GM13976 (cell line): ENCODE measurements around the gene ANGPTL5.
"Not testable (repeated sequence)": the region's sequence is repeated elsewhere in the genome, so short reads cannot be mapped to it uniquely, and the experiment has no call there.

ENCODE experiments used
- DNase-seq: peaks from one replicate; pipeline ENCODE4 v3.0.0; 2012; ENCODE audit warnings: low spot score
- in situ Hi-C: fragments of 300-500 bp; cut with MboI; formaldehyde crosslinking; loops from one replicate; pipeline ENCODE4 v1.12.0; 2022; ENCODE audit warnings: low sequenced_read_pairs, mixed read lengths, inconsistent platforms; ENCODE audit not compliant: unreplicated experiment
- TF ChIP-seq, protein P1 (sequence below): IDR thresholded peaks from 2 replicates; pipeline ENCODE4 v1.5.1; 2012; ENCODE audit warnings: borderline replicate concordance, mild to moderate bottlenecking; ENCODE audit not compliant: insufficient read depth; ENCODE audit errors: extremely low read depth, missing control alignments, control extremely low read depth

ANGPTL5 gene

DNA sequence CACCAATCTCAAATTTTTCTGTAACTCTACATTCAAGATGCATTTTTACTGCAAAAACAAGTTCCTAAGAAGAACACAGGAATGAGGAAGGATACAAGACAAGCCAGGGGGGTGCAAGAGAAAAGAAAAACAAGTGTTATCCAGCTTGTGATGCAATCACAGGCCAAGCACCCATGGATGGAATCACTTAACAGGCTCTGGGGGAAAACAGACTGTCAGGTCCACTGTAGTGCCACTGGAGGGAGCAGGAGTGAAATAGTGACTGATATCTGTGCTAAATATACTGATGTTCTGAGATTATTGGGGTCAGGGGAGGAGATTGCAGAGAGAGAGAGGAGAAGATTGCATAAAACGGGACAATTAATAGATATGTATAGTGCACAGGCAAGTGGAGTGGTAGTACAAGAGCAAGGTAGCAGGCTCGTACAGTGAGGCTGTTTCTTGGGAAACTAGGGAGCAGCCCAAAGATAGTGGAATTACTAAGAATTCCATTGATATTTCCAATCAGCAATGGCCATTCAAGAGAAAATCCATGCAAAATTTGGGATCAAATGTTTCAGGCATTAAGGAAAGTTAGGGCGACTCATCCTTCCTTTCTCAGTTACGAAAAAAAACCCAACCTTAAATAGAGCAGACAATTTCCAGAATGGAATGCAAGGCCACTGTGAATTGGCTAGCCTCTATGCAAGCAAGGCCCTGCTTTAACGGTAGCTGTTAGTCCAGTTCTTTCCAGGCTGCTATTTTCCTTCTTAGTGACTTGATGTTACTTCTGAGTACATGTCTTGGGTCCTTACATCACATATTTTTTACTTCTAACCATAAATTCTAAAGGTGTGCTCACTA lies 53.7 kb downstream of the ANGPTL5 start:
- in situ Hi-C loops: no loop called here
- TF ChIP-seq, protein P1, sequence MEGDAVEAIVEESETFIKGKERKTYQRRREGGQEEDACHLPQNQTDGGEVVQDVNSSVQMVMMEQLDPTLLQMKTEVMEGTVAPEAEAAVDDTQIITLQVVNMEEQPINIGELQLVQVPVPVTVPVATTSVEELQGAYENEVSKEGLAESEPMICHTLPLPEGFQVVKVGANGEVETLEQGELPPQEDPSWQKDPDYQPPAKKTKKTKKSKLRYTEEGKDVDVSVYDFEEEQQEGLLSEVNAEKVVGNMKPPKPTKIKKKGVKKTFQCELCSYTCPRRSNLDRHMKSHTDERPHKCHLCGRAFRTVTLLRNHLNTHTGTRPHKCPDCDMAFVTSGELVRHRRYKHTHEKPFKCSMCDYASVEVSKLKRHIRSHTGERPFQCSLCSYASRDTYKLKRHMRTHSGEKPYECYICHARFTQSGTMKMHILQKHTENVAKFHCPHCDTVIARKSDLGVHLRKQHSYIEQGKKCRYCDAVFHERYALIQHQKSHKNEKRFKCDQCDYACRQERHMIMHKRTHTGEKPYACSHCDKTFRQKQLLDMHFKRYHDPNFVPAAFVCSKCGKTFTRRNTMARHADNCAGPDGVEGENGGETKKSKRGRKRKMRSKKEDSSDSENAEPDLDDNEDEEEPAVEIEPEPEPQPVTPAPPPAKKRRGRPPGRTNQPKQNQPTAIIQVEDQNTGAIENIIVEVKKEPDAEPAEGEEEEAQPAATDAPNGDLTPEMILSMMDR: no peak
- DNase-seq: no peak

DNA sequence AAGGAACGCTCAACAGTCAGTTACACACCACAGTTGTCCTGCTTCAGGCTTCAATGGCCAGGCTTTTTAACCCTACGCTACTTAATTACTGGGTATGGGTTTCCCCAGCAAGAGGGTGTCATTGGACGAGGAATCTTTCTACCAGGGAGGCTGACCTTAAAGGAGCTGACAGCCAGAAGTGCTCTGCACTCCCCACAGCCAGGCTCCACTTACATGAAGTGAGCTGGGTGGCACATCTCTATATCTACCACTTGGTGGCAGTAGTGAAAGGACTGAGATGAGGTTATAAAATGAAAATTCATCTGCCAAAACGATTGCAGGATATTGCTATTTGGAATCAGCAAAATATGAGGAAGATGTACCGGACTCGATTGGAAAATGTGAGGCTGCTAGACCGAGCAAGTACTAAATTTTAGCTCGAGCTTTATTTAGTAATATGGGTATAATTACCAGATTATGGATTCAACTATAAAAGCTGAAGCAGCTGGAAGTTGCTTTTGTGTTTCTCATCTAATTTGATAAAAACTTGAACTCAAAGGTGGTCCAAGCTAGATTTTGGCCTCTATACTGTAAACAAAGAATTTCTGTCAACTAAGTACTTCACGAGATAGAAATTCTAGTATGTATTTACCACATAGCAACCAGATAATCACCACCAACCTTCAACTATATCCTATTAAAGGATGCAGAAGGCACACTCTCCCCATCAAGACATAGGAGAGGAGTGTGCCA lies 55.5 kb downstream of the ANGPTL5 start:
- TF ChIP-seq, protein P1: peak; percentile 30
- in situ Hi-C loops: no loop called here
- DNase-seq: peak; percentile 24

DNA sequence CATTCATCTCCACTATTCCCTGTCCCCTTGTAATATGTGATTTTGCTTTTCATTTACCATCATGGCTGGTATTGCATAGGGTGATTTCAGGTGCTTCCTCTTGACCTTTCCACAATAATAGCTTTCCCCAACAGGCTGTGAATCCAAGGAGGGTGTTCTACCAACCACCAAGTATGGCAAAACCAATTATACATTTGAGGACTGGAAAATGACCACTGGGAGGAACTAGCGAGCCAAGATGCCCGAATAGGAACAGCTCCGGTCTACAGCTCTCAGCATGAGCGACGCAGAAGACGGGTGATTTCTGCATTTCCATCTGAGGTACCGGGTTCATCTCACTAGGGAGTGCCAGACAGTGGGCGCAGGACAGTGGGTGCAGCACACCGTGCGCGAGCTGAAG lies 64.1 kb downstream of the ANGPTL5 start:
- in situ Hi-C loops, DNase-seq: not testable (repeated sequence)

DNA sequence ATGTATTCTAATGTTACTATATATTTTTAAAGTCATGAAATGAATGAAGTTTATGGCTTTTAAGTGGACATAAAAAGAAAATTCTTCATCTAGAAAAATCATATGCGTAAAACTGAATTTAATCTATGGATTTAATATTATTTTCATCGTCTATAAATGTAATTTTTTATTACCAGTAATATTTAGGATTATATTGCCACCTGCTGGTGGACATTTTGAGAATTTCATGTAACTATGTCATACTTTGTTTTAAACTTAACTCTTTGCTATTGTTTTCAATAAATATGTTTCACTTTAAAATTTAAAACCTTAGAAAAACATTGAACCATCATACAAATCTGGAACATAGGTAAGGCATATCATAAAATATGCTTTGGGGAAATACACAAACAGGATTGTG lies 68.1 kb downstream of the ANGPTL5 start:
- in situ Hi-C loops: loop anchor here (25.0 kb wide), 1 partner anchor 386 kb away; no protein-coding TSS in a partner anchor

DNA sequence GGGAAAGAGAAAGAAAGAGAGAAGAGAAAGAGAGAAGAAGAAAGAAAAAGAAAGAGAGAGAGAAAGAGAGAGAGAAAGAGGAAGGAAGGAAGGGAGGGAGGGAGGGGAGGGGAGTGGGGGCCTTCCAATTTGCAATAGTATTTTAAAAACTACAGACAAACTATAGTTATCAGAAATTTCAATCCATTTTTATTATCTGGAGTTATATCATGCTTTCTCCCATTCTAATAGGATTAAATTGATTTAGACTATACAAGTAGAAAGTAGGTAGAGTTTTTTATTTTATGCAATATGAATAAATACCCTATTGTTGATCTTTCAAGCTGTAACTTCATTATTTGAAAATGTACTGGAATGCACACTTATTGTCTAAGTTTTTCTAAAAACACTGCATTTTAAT lies 71.7 kb downstream of the ANGPTL5 start:
- in situ Hi-C loops: loop anchor here (25.0 kb wide), 1 partner anchor 382 kb away; no protein-coding TSS in a partner anchor
- TF ChIP-seq, protein P1: no peak

More for the DNA sequence above, 68.1 kb downstream of the ANGPTL5 start:
- TF ChIP-seq, protein P1: no peak
- DNase-seq: no peak

DNA sequence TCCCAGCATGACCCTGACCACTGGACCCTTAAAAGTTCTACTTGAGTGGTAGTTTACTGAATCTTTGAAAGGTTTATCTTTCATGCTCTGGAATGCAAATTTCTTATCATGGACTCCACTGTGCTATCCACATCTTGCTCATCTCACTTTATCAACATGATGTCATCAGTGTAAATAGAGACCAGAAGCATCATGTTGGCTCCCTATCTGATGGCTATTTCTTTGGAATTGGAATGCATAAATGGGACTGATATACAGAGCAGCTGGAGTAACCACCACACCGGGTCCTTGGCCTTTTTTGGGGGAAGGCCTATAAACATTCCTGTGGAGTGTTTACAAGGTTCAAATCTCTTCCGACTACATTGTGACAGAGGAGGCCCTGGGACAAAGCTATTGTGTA lies 75.6 kb downstream of the ANGPTL5 start:
- in situ Hi-C loops: loop anchor here (25.0 kb wide), 1 partner anchor 378 kb away; no protein-coding TSS in a partner anchor
- no peak for DNase-seq
- TF ChIP-seq, protein P1: no peak

More for the DNA sequence above, 71.7 kb downstream of the ANGPTL5 start:
- no peak for DNase-seq
